Loucy (cell line): ENCODE results near the gene MAGEA10.

Experiments used
- H2AFZ ChIP-seq: fragments of 200-600 bp; sonication (generic); 2 replicates; pipeline ENCODE4 v1.6.0; 2016; ENCODE audit warnings: antibody characterized with exemption, mild to moderate bottlenecking, low read length, moderate library complexity
- H3F3A ChIP-seq: fragments of 200-600 bp; 2 replicates; pipeline ENCODE4 v1.6.0; 2016; ENCODE audit warnings: antibody characterized with exemption, low read depth, mild to moderate bottlenecking
- H3K27me3 ChIP-seq: fragments of 200-600 bp; sonication (generic); 2 replicates; pipeline ENCODE4 v1.6.1; 2014; ENCODE audit warnings: low read length, mild to moderate bottlenecking; ENCODE audit not compliant: insufficient read depth, poor library complexity, severe bottlenecking
- H3K36me3 ChIP-seq: fragments of 200-600 bp; sonication (generic); 2 replicates; pipeline ENCODE4 v1.6.1; 2016; ENCODE audit warnings: low read length; ENCODE audit not compliant: insufficient read depth
- H3K4me1 ChIP-seq: fragments of 200-600 bp; sonication (generic); 2 replicates; pipeline ENCODE4 v1.5.1; 2014; ENCODE audit warnings: low read length, mild to moderate bottlenecking; ENCODE audit not compliant: insufficient read depth, poor library complexity, severe bottlenecking
- H3K4me2 ChIP-seq: fragments of 200-600 bp; sonication (generic); 2 replicates; pipeline ENCODE4 v1.6.0; 2014; ENCODE audit warnings: antibody characterized with exemption, low read length, low read depth, mild to moderate bottlenecking; ENCODE audit not compliant: poor library complexity, severe bottlenecking
- H3K4me3 ChIP-seq: fragments of 200-600 bp; sonication (generic); 2 replicates; pipeline ENCODE4 v1.5.1; 2014; ENCODE audit warnings: low read length, mild to moderate bottlenecking, mixed read lengths; ENCODE audit not compliant: poor library complexity, severe bottlenecking
- H3K79me2 ChIP-seq: fragments of 200-600 bp; sonication (generic); 2 replicates; pipeline ENCODE4 v1.6.1; 2014; ENCODE audit warnings: low read length; ENCODE audit not compliant: insufficient read depth
- H3K9ac ChIP-seq: fragments of 200-600 bp; sonication (generic); 2 replicates; pipeline ENCODE4 v1.6.0; 2014; ENCODE audit warnings: mild to moderate bottlenecking, low read depth, low read length, moderate library complexity; ENCODE audit not compliant: poor library complexity, severe bottlenecking
- H3K9me2 ChIP-seq: fragments of 200-600 bp; sonication (generic); replicated peaks from 2 replicates; pipeline ENCODE4 v1.6.1; 2016; ENCODE audit warnings: low read depth, low read length, mixed read lengths
- H3K9me3 ChIP-seq: fragments of 200-600 bp; sonication (generic); 2 replicates; pipeline ENCODE4 v1.6.1; 2014; ENCODE audit warnings: mild to moderate bottlenecking, antibody characterized with exemption, low read length, low read depth; ENCODE audit not compliant: insufficient read depth
- H4K20me1 ChIP-seq: fragments of 200-600 bp; sonication (generic); 2 replicates; pipeline ENCODE4 v1.6.0; 2014; ENCODE audit warnings: antibody characterized with exemption, low read length, mild to moderate bottlenecking; ENCODE audit not compliant: insufficient read depth, poor library complexity, severe bottlenecking
- EZH2phosphoT487 ChIP-seq: fragments of 200-600 bp; IDR thresholded peaks from 2 replicates; pipeline ENCODE4 v1.6.1; 2018; ENCODE audit warnings: antibody characterized with exemption, mild to moderate bottlenecking, moderate library complexity, borderline replicate concordance
- TF ChIP-seq, protein P1 (sequence below): fragments of 200-600 bp; sonication (generic); conservative IDR thresholded peaks from 2 replicates; pipeline ENCODE4 v1.5.1; 2014; ENCODE audit warnings: mild to moderate bottlenecking, antibody characterized with exemption, low read length

The MAGEA10 gene

DNA sequence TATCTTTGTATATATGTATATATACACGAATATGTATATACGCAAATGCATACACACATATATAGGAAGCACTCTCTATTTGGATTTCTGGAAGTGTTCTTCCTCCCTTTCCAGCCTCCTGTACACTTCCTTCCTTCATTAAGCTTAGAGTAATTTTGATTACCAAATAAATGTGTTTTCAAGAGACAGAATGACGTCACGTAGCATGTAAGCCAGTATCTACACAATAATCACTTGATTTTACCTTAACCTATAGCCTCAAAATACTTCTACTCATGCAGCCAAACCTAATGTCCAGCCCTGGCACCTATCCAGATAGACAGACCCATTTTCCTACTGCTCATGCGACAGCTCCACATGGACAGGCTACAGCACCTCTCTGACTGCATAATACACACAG, 29.9 kb downstream of the MAGEA10 start:
- H4K20me1 ChIP-seq, result no peaks in the 10 kb centered on the region
- no peaks in the 10 kb centered on the region for H3K4me1 ChIP-seq
- H3K27me3 ChIP-seq, result no peaks in the 10 kb centered on the region
- H2AFZ ChIP-seq, result no peak overlapping the region
- no peaks in the 10 kb centered on the region for H3K79me2 ChIP-seq
- no peak overlapping the region for H3K4me3 ChIP-seq
- no peak for TF ChIP-seq EZH2phosphoT487
- TF ChIP-seq, protein P1, sequence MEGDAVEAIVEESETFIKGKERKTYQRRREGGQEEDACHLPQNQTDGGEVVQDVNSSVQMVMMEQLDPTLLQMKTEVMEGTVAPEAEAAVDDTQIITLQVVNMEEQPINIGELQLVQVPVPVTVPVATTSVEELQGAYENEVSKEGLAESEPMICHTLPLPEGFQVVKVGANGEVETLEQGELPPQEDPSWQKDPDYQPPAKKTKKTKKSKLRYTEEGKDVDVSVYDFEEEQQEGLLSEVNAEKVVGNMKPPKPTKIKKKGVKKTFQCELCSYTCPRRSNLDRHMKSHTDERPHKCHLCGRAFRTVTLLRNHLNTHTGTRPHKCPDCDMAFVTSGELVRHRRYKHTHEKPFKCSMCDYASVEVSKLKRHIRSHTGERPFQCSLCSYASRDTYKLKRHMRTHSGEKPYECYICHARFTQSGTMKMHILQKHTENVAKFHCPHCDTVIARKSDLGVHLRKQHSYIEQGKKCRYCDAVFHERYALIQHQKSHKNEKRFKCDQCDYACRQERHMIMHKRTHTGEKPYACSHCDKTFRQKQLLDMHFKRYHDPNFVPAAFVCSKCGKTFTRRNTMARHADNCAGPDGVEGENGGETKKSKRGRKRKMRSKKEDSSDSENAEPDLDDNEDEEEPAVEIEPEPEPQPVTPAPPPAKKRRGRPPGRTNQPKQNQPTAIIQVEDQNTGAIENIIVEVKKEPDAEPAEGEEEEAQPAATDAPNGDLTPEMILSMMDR, result no peak
- no peak overlapping the region for H3K4me2 ChIP-seq
- H3K36me3 ChIP-seq, result no peaks in the 10 kb centered on the region
- H3K9me3 ChIP-seq, result no peaks in the 10 kb centered on the region
- H3K9ac ChIP-seq, result no peak overlapping the region
- H3F3A ChIP-seq, result no peaks in the 10 kb centered on the region
- H3K9me2 ChIP-seq, result no peaks in the 10 kb centered on the region

DNA sequence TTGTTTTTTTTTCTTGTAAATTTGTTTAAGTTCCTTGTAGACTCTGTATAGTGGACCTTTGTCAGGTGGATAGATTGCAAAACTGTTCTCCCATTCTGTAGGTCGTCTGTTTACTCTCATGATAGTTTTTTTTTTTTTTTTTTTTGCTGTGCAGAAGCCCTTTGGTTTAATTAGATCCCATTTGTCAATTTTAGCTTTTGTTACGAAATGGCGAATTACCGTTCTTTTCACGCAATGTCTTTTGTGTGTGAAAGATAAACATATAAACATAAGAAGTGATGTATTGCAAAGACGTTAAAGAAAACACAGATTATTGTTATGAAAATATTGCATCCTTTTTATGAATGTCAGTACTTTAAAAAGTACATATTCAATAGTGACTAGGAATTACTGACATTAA, 34.5 kb downstream of the MAGEA10 start:
- Histone ChIP-seq H3K4me2 (no peak overlapping the region), H3K36me3 (no peaks in the 10 kb centered on the region), H4K20me1 (no peaks in the 10 kb centered on the region), H3K9me2 (no peaks in the 10 kb centered on the region), H2AFZ (no peak overlapping the region), H3K4me3 (no peak overlapping the region), H3F3A (no peaks in the 10 kb centered on the region), H3K9me3 (no peaks in the 10 kb centered on the region), H3K4me1 (no peaks in the 10 kb centered on the region), H3K79me2 (no peaks in the 10 kb centered on the region), H3K9ac (no peak overlapping the region), H3K27me3 (no peaks in the 10 kb centered on the region)
- TF ChIP-seq, protein P1, result no peak
- TF ChIP-seq EZH2phosphoT487, result no peak

DNA sequence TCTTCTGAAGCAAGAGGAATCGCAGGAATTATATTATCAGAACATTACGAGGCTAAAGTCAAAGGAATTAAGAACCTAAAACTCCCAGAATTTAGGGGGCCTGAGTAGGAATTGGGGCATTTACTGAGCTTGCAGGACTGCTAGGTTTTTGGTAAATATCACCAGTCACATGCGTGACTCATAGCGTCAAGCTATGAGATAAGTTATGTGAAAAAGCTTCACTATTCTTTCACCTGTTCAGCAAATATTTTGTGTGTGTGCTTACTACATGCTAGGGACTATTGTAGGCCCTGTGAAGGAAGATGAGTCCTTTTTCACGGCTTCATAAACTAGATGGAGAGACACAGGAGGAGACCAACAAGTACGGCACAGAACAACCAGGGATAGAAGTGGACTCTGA, 52.2 kb downstream of the MAGEA10 start:
- Histone ChIP-seq H3K4me1 (no peaks in the 10 kb centered on the region), H3K9me3 (no peaks in the 10 kb centered on the region), H3K79me2 (no peaks in the 10 kb centered on the region), H3K36me3 (no peaks in the 10 kb centered on the region), H3K4me3 (no peak overlapping the region), H3K9ac (no peak overlapping the region), H3K27me3 (no peaks in the 10 kb centered on the region), H3K9me2 (no peaks in the 10 kb centered on the region), H2AFZ (no peak overlapping the region), H3K4me2 (no peak overlapping the region), H4K20me1 (no peaks in the 10 kb centered on the region), H3F3A (no peaks in the 10 kb centered on the region)
- no peak for TF ChIP-seq EZH2phosphoT487
- TF ChIP-seq, protein P1, result no peak
